ENCODE measurements around the gene NUP98.

NUP98 gene

DNA sequence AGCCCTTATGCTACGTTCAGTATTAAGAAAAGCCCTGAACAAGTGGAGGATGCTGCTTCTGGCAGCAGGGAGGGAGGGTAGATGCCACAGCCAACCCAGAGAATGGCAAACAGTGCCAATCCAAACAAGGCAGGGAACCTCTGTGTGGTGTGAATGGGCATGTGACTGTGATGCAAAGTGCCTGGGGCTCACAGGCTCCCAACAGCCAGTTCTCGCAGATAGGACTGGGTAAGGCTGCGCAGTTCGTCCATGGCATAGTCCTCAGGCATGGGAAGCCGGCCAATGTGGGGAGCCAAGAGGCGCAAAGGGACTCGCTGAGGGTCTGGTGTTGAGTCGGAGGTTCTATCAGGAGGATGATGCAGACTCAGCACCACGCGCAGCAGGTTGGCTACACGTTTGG lies 121.4 kb downstream of the NUP98 start:
- no peak for DNase-seq (ENCODE audit: low spot score)
- TF ChIP-seq, protein P1, sequence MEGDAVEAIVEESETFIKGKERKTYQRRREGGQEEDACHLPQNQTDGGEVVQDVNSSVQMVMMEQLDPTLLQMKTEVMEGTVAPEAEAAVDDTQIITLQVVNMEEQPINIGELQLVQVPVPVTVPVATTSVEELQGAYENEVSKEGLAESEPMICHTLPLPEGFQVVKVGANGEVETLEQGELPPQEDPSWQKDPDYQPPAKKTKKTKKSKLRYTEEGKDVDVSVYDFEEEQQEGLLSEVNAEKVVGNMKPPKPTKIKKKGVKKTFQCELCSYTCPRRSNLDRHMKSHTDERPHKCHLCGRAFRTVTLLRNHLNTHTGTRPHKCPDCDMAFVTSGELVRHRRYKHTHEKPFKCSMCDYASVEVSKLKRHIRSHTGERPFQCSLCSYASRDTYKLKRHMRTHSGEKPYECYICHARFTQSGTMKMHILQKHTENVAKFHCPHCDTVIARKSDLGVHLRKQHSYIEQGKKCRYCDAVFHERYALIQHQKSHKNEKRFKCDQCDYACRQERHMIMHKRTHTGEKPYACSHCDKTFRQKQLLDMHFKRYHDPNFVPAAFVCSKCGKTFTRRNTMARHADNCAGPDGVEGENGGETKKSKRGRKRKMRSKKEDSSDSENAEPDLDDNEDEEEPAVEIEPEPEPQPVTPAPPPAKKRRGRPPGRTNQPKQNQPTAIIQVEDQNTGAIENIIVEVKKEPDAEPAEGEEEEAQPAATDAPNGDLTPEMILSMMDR (IDR thresholded peaks at IDR 0.05): no peak
- no peak overlapping the region for H3K4me3 ChIP-seq
- no peak overlapping the region for H3K27ac ChIP-seq

DNA sequence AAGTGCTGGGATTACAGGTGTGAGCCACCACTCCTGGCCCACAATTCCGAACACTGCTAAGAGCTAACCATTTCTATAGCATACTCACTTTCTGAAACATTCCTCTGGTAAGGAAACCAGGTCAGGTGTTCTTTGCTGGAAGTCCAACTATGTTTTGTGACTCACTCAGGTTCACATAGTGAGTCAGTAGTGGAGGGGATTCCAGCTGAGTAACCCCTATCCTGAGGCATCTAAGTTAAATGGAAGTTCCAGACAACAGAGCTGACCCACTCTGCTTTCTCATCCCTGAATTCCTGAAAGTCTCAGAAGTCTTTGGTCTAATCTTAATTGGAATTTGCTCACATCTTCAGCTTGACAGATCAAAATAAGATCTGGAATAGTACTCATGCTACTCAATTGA lies 123.2 kb downstream of the NUP98 start:
- DNase-seq (ENCODE audit: low spot score): no peak
- H3K27ac ChIP-seq: no peak overlapping the region
- no peak overlapping the region for H3K4me3 ChIP-seq
- TF ChIP-seq, protein P1 (IDR thresholded peaks at IDR 0.05): no peak

DNA sequence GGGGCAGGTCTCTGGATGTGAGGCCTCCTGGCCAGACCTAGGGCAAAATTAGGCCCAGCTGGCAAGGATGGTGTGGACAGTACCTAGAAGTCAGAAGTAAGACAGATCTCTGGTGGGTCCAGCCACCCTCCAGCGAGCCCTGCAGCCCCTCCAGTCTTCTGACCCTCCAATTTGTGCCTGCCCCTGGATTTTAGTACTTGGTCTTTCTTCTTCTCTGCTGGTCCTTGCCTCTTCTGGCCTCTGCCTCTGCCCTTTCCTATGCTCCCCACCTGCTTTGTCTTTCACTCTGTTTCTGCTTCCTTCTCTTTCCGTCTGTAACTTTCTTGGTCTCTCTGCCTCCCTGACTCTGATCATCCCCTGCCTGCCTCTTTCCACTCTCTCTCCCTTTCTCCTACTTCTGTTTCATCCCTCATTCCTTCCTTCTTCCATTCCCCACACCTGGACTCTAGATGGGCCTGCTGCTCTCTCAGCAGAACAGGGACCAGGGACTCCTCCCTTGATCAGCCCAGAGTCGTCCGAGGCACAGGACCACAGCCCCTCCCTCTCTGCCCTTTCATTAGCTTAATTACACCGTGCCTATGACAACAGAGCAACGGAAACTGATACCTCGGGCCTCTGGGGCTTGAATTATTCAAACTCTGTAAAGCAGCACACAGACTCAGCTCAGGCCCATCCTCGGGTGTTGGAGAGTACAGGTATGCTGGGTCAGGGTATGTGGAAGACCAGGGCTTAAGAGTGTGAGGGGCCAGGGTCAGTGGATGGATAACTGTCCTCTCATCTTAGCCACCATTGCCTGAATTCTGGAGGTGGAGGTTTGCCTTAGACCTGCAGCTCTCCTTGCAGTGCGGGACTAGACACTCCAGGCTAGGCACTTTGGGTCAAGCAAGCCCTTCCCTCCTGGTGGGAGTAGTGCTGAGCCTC lies 125.8 kb downstream of the NUP98 start, which contains the start of gene CHRNA10:
Gene CHRNA10, minus strand, starts transcription at position 51 of the 921 bp plus-strand sequence. CDS start 72 bp downstream, outside the sequence.
- no peak within 1 kb of the TSS for H3K27ac ChIP-seq
- TF ChIP-seq, protein P1 (IDR thresholded peaks at IDR 0.05): no peak
- DNase-seq (ENCODE audit: low spot score): no peak

DNA sequence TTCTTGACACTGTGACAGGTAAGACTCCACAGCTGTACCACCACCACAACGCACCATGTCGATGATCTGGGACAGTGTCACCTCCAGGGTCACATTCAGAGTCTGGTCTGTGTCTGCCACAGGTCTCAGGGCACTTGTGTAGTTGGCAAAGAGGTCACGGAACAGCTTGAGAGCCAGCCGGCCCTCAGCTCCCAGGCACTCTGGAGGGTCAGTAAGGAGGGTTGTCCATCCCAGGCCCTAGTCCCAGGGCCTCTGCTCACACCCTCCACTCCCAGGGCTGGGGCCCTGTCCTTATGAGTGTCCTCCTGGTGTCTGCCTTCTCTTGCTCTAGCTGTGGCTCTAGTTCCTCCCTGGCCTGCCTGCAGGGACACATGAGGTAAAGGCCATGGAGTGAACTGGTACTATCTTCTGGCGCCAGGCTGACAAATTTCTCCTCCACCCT lies 127.6 kb downstream of the NUP98 start:
- TF ChIP-seq, protein P1 (IDR thresholded peaks at IDR 0.05): no peak
- no peak overlapping the region for H3K27ac ChIP-seq
- no peak overlapping the region for H3K4me3 ChIP-seq
- DNase-seq (ENCODE audit: low spot score): no peak

More for the DNA sequence above, 125.8 kb downstream of the NUP98 start, which contains the start of gene CHRNA10:
- H3K4me3 ChIP-seq: no peak within 1 kb of the TSS

DNA sequence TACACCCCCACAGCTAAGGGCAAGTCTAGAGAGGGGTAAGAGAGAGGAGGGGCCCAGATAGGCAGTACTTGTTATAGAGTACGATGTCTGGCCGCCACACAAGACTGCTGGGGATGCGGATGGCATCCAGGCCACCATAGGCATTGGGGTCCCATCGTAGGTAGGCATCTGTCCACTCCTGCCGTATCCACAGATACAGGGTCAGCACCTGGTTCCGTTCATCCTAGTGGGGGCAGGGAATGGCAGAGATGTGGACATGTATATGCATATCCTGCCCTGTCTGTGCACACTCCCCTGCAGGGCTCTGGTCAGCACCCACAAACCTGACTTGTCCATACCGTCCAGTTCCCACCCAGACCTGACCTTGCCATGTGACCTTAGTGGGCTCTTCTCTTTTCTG lies 128.2 kb downstream of the NUP98 start:
- H3K4me3 ChIP-seq: no peak overlapping the region

DNA sequence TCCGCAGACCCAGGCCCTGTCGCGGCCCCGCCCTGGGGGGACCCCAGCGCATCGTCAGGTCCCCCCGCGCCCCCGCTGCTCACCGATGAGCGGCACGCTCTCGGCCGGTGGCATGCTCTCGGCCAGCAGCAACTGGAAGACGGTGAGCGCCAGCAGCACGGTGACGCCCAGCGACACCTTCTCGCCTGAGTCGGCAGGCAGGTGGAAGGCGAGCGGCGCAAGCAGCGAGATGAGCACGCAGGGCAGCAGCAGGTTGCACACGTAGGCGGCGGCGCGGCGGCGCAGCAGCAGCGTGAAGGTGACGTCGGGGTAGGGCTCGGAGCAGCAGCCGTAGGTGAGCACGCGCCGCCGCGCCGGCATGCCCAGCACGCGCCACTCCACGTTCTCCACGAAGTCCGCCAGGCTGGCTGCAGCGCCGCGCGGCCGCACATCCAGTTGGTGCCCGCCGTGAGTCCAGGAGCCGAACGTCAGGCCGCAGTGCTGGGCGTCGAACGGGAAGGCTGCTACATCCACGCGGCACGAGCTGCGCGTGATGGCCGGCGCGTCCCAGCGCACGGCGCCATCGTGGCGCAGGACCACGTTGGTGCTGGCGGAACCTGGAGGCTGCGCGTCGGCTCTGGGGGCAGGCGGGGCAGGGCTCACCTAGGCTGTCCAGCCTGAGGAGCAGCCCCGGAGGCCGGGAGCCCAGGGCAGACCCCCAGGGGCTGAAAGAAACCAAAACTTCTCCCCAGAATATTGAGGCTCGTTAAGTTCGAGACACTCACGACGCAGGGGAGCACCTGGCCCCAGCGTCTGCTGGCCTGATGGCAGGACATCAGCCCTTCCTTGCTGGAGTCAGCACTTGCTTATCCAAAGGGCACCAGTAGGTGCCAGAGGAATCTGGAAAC lies 130.0 kb downstream of the NUP98 start:
- no peak for DNase-seq (ENCODE audit: low spot score)
- Histone ChIP-seq H3K4me3 (no peak overlapping the region), H3K27ac (no peak overlapping the region)
- TF ChIP-seq, protein P1 (IDR thresholded peaks at IDR 0.05): no peak

More for the DNA sequence above, 128.2 kb downstream of the NUP98 start:
- H3K27ac ChIP-seq: no peak overlapping the region
- DNase-seq (ENCODE audit: low spot score): no peak
- TF ChIP-seq, protein P1 (IDR thresholded peaks at IDR 0.05): no peak
